Body of pancreas (tissue), 4 donors: ENCODE data around the gene REXO4. TPM values are rescaled to one million over a fixed set of nuclear protein-coding genes. Genes with fewer than 3 reads are reported as not detected.

ENCODE experiments used
- ATAC-seq: fragments of 150-250 bp; one replicate; pipeline ENCODE4 v1.9.1; 2016
- DNase-seq, 4 donors: peaks; one replicate each; pipeline ENCODE4 v3.0.0-alpha.2; 2019
- H3K27ac ChIP-seq, 4 donors: fragments of 200-600 bp; sonication (generic); 1 replicate in 3 of 4; 2 replicates in 1 of 4; pipeline versions ENCODE4 v1.5.1 to v1.6.1; 2016 to 2019; ENCODE audit warnings: mild to moderate bottlenecking in 1 of 4, mixed read lengths in 1 of 4, moderate library complexity in 1 of 4
- H3K27me3 ChIP-seq, 2 donors: fragments of 200-600 bp; sonication (generic); one replicate each; pipeline ENCODE4 v1.6.0; 2016; ENCODE audit warnings: mild to moderate bottlenecking in 1 of 2
- H3K36me3 ChIP-seq, 2 donors: fragments of 200-600 bp; sonication (generic); replicated peaks in 1 of 2; 2 replicates each; pipeline ENCODE4 v1.5.1; 2016; ENCODE audit warnings: low read depth in 2 of 2; ENCODE audit not compliant: insufficient read depth in 1 of 2
- H3K4me1 ChIP-seq: fragments of 200-600 bp; sonication (generic); one replicate; pipeline ENCODE4 v1.6.0; 2016
- H3K4me3 ChIP-seq, 2 donors: fragments of 200-600 bp; sonication (generic); 1 replicate in 1 of 2; 2 replicates in 1 of 2; pipeline ENCODE4 v1.5.1; 2016 to 2019
- H3K9me3 ChIP-seq, 3 donors: fragments of 200-600 bp; sonication (generic); 1 replicate in 2 of 3; 2 replicates in 1 of 3; pipeline ENCODE4 v1.5.1; 2016
- POLR2A ChIP-seq, 3 donors: fragments of 450-650 bp; IDR thresholded peaks; one replicate each; pipeline ENCODE4 v1.6.1; 2016; ENCODE audit warnings: antibody characterized with exemption in 3 of 3, mild to moderate bottlenecking in 2 of 3
- WGBS, 2 donors: methylation state at CpG; one replicate each; pipeline ENCODE4 v1.1.5; 2017; 5-methylcytosine and 5-hydroxymethylcytosine counted together
- intact Hi-C: fragments of 100-400 bp; cut with DNase I; formaldehyde crosslinking; loops from one replicate; pipeline ENCODE4 v1.15.1; 2023
- total RNA-seq, 2 donors: library from RNA; depleted of rRNA; stranded (reverse); fragments of >200 nt; gene quantifications; one replicate each; pipeline ENCODE4 v1.1.0, GENCODE V29; 2016
- TF ChIP-seq, protein P1 (sequence below), 7 experiments: fragments of 450-650 bp in 4 of 7; fragments of 200-600 bp in 3 of 7; sonication (generic) in 3 of 7; IDR thresholded peaks; one replicate each; pipeline ENCODE4 v1.5.1; 2016 to 2019; ENCODE audit warnings: antibody characterized with exemption in 7 of 7

REXO4 gene
- total RNA-seq, 2 donors from 2014 or later: 15.6 to 21.8 TPM

DNA sequence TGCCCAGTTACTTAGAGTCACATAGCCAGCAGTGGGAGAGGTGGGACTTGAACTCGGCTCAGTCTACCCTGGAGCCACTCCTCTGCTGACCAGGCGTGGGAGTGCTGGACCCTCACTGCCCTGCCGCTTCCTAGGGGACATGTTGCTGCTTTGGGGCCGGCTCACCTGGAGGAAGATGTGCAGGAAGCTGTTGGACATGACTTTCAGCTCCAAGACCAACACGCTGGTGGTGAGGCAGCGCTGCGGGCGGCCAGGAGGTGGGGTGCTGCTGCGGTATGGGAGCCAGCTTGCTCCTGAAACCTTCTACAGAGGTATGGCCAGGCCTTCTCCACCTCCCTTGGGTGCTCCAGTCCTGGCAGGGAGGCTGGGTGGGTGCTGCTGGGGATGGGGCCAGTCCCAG, 38.6 kb upstream of the REXO4 start:
- 89 to 97% methylated on average over 9 of the region's 9 CpGs for WGBS, 2 donors
- no peak for DNase-seq
- no peaks in the 10 kb centered on the region for H3K36me3 ChIP-seq
- no peak overlapping the region for H3K4me3 ChIP-seq
- ATAC-seq: no peak
- peaks cover 18% of the 10 kb centered on the region for H3K4me1 ChIP-seq
- intact Hi-C loops: no loop called here
- H3K27ac ChIP-seq: no peak overlapping the region
- H3K9me3 ChIP-seq: no peaks in the 10 kb centered on the region
- no peaks in the 10 kb centered on the region for H3K27me3 ChIP-seq
- TF ChIP-seq POLR2A (IDR thresholded peaks at IDR 0.05): no peak
- TF ChIP-seq, protein P1, sequence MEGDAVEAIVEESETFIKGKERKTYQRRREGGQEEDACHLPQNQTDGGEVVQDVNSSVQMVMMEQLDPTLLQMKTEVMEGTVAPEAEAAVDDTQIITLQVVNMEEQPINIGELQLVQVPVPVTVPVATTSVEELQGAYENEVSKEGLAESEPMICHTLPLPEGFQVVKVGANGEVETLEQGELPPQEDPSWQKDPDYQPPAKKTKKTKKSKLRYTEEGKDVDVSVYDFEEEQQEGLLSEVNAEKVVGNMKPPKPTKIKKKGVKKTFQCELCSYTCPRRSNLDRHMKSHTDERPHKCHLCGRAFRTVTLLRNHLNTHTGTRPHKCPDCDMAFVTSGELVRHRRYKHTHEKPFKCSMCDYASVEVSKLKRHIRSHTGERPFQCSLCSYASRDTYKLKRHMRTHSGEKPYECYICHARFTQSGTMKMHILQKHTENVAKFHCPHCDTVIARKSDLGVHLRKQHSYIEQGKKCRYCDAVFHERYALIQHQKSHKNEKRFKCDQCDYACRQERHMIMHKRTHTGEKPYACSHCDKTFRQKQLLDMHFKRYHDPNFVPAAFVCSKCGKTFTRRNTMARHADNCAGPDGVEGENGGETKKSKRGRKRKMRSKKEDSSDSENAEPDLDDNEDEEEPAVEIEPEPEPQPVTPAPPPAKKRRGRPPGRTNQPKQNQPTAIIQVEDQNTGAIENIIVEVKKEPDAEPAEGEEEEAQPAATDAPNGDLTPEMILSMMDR (IDR thresholded peaks at IDR 0.05): no peak

DNA sequence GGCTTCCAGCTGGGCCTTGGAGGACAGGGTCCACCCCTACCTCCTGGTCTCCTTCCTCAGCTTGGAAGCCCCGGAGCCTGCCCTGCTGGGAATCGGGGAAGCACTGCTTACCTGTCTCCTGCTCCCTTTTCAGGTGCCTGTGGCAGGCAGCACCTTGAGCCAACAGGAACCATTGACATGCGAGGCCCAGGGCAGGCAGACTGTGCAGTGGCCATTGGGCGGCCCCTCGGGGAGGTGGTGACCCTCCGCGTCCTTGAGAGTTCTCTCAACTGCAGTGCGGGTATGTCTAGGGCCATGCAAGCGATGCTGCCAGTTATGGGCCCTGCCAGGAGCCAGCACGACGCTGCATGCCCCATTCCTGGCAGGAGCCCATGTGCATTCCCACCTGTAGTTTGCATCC, 38.1 kb upstream of the REXO4 start:
- 87% methylated on average over 11 of the region's 11 CpGs; no CpG with 5 or more reads in 1 of the 2 donors for WGBS, 2 donors
- Histone ChIP-seq H3K4me1 (peaks cover 13% of the 10 kb centered on the region), H3K36me3 (no peaks in the 10 kb centered on the region), H3K4me3 (no peak overlapping the region), H3K27me3 (no peaks in the 10 kb centered on the region), H3K27ac (no peak overlapping the region), H3K9me3 (no peaks in the 10 kb centered on the region)
- DNase-seq: no peak
- TF ChIP-seq POLR2A (IDR thresholded peaks at IDR 0.05): no peak
- TF ChIP-seq, protein P1 (IDR thresholded peaks at IDR 0.05): no peak
- intact Hi-C loops: no loop called here
- ATAC-seq: no peak

DNA sequence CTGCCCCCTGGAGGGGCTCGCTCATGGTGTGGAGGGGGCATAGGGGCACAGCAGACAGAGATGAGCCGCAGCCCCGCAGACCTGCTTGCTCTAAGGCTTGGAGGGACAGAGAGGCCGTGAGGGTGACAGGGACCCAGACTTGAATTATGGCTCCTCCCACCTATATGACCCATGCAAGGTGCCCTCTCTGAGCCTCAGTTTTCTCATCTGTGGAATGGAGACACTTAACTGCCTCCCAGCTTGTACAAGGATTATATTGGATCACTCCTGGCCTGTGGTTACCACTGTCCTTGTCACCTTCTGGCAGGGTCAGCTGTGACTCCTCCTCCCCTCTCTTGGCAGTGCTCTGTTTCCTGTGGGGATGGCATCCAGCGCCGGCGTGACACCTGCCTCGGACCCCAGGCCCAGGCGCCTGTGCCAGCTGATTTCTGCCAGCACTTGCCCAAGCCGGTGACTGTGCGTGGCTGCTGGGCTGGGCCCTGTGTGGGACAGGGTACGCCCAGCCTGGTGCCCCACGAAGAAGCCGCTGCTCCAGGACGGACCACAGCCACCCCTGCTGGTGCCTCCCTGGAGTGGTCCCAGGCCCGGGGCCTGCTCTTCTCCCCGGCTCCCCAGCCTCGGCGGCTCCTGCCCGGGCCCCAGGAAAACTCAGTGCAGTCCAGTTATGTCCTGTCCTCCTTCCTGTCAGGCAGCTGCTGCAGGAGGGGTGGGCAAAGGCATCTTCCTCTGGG, 37.3 kb upstream of the REXO4 start:
- Histone ChIP-seq H3K9me3 (no peaks in the 10 kb centered on the region), H3K27ac (no peak overlapping the region), H3K36me3 (no peaks in the 10 kb centered on the region), H3K27me3 (no peaks in the 10 kb centered on the region), H3K4me3 (no peak overlapping the region), H3K4me1 (peaks cover 9% of the 10 kb centered on the region)
- DNase-seq: no peak
- ATAC-seq: no peak
- intact Hi-C loops: no loop called here
- no peak for TF ChIP-seq POLR2A (IDR thresholded peaks at IDR 0.05)
- TF ChIP-seq, protein P1 (IDR thresholded peaks at IDR 0.05): no peak
- WGBS, 2 donors: 92 to 93% methylated on average over 10 to 20 of the region's 20 CpGs

DNA sequence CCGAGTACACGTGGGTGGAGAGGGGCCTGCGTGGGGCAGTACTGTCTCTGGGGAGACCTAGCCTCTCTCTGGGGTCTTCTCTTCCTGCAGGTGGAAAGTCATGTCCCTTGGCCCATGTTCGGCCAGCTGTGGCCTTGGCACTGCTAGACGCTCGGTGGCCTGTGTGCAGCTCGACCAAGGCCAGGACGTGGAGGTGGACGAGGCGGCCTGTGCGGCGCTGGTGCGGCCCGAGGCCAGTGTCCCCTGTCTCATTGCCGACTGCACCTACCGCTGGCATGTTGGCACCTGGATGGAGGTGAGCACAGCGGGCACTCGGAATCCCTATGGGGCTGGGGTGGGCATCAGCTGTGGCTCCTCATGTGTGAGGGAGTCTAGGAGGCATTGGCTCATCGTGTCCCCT, 36.5 kb upstream of the REXO4 start:
- no peaks in the 10 kb centered on the region for H3K9me3 ChIP-seq
- TF ChIP-seq, protein P1 (IDR thresholded peaks at IDR 0.05): no peak
- TF ChIP-seq POLR2A (IDR thresholded peaks at IDR 0.05): no peak
- intact Hi-C loops: no loop called here
- no peak overlapping the region for H3K27ac ChIP-seq
- ATAC-seq: no peak
- H3K36me3 ChIP-seq: no peaks in the 10 kb centered on the region
- DNase-seq: no peak
- H3K4me1 ChIP-seq: peaks cover 10% of the 10 kb centered on the region
- no peak overlapping the region for H3K4me3 ChIP-seq
- H3K27me3 ChIP-seq: no peaks in the 10 kb centered on the region
- WGBS, 2 donors: 64 to 84% methylated on average over 3 to 19 of the region's 19 CpGs

DNA sequence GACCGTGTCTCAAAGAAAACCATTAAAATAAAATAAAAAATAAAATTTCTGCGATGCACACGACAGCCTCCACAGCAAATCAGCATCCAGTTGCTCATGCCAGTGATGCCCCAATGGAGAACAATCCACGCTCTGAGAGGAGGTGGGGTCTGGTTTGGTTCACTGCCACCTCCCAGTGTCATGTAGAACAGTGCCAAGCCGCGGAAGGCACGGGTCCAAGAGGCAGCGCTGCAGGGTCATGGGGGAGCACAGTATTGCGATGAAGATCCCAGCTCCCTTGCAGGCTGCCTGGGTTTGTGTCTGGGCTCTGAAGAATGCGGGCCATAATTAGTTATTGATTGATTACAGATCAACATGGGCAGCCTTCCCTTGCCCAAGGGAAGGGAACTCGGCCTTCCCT, 35.8 kb upstream of the REXO4 start:
- Histone ChIP-seq H3K9me3 (no peaks in the 10 kb centered on the region), H3K27ac (no peak overlapping the region), H3K4me1 (peaks cover 3% of the 10 kb centered on the region), H3K36me3 (no peaks in the 10 kb centered on the region), H3K4me3 (no peak overlapping the region), H3K27me3 (no peaks in the 10 kb centered on the region)
- ATAC-seq: no peak
- no peak for DNase-seq
- intact Hi-C loops: no loop called here
- 80 to 92% methylated on average over 9 to 11 of the region's 11 CpGs for WGBS, 2 donors
- TF ChIP-seq, protein P1 (IDR thresholded peaks at IDR 0.05): no peak
- no peak for TF ChIP-seq POLR2A (IDR thresholded peaks at IDR 0.05)
